Skeletal muscle tissue (tissue), 4 donors: Measurements from ENCODE around the gene VAV2. TPM values are rescaled to one million over a fixed set of nuclear protein-coding genes. Genes with fewer than 3 reads are reported as not detected.
A peak's percentile ranks its signal among the peaks of the same experiment; 100 is the strongest.

Experiments
- H3K27ac ChIP-seq: one replicate; pipeline ENCODE4 v1.7.0; 2013; ENCODE audit warnings: mild to moderate bottlenecking, low read depth, low read length, inconsistent platforms
- H3K27me3 ChIP-seq, 3 donors: one replicate each; pipeline ENCODE4 v1.7.0; 2013; ENCODE audit warnings: low read length in 3 of 3; ENCODE audit not compliant: control insufficient read depth in 3 of 3, insufficient read depth in 3 of 3
- H3K36me3 ChIP-seq, 3 donors: one replicate each; pipeline ENCODE4 v1.7.0; 2013; ENCODE audit warnings: low read length in 3 of 3; ENCODE audit not compliant: control insufficient read depth in 3 of 3, insufficient read depth in 3 of 3
- H3K4me1 ChIP-seq, 3 donors: one replicate each; pipeline ENCODE4 v1.7.0; 2013; ENCODE audit warnings: low read length in 3 of 3, mild to moderate bottlenecking in 3 of 3; ENCODE audit not compliant: control insufficient read depth in 3 of 3, insufficient read depth in 3 of 3
- H3K4me3 ChIP-seq, 3 donors: one replicate each; pipeline ENCODE4 v1.7.0; 2013; ENCODE audit warnings: low read length in 3 of 3
- H3K9ac ChIP-seq, 3 donors: one replicate each; pipeline ENCODE4 v1.7.0; 2013; ENCODE audit warnings: low read length in 3 of 3, mild to moderate bottlenecking in 3 of 3, moderate library complexity in 2 of 3, low read depth in 1 of 3
- H3K9me3 ChIP-seq, 3 donors: one replicate each; pipeline ENCODE4 v1.7.0; 2013; ENCODE audit warnings: low read length in 3 of 3; ENCODE audit not compliant: control insufficient read depth in 3 of 3
- total RNA-seq: library from RNA; depleted of rRNA; stranded (reverse); fragments of >200 nt; gene quantifications from one replicate; pipeline ENCODE4 v1.2.3, GENCODE V29; 2014
- donor health status: Osteomylitis.

The VAV2 gene
- total RNA-seq, 1 donor from 2014 or later, result 9.9 TPM

DNA sequence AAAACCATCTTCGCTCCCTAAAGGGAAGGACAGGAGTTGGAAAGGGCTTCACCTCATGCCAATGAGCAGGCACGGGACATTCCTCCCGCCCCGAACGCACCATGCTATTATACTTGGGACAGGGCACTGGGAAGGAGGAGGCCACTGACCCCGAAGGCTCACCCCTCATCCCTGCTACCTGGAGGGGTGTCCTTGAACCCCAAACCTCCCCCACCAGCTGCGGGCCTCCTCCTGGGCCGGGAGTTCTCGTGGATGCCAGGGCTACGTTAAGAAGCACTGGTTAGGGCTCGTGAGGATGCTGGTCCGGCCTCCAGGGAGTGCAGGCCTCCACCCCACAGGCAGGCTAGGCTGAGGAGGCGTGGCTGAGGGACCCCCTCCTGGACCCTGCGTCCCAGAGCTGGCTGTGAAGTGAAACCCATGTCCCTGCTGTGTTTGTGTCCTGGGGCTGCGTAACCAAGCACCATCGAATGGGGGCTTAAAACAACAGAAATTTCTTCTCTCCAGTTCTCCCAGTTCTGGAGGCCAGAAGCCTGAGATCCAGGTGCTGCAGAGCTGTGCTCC is 142.9 kb downstream of the VAV2 start:
- H3K27ac ChIP-seq, result no peak overlapping the region
- H3K4me3 ChIP-seq, result no peak overlapping the region
- H3K27me3 ChIP-seq, result peaks cover 11 to 23% (median 13%) of the 10 kb centered on the region in 3 donors
- peaks cover 5 to 14% (median 13%) of the 10 kb centered on the region in 3 donors for H3K4me1 ChIP-seq
- no peak overlapping the region for H3K9ac ChIP-seq
- no peaks in the 10 kb centered on the region for H3K36me3 ChIP-seq
- H3K9me3 ChIP-seq, result no peaks in the 10 kb centered on the region

GRCh38 chr9:133848471-133849109 is 143.5 kb downstream of the VAV2 start:
- Histone ChIP-seq H3K27me3 (peaks cover 7 to 18% (median 13%) of the 10 kb centered on the region in 3 donors), H3K36me3 (no peaks in the 10 kb centered on the region), H3K9me3 (no peaks in the 10 kb centered on the region), H3K9ac (no peak overlapping the region), H3K4me1 (peaks cover 5 to 14% (median 14%) of the 10 kb centered on the region in 3 donors), H3K27ac (no peak overlapping the region), H3K4me3 (no peak overlapping the region)

GRCh38 chr9:133846483-133847090 is 145.5 kb downstream of the VAV2 start:
- Histone ChIP-seq H3K4me1 (peaks cover 7 to 14% (median 14%) of the 10 kb centered on the region in 3 donors), H3K9ac (no peak overlapping the region), H3K27me3 (peaks cover 2 to 13% (median 6%) of the 10 kb centered on the region in 3 donors), H3K9me3 (no peaks in the 10 kb centered on the region), H3K4me3 (no peak overlapping the region), H3K27ac (no peak overlapping the region), H3K36me3 (no peaks in the 10 kb centered on the region)

GRCh38 chr9:133845440-133845839 is 146.7 kb downstream of the VAV2 start:
- H3K9ac ChIP-seq, result no peak overlapping the region
- no peaks in the 10 kb centered on the region for H3K9me3 ChIP-seq
- peaks cover 11 to 17% (median 16%) of the 10 kb centered on the region in 3 donors for H3K4me1 ChIP-seq
- H3K36me3 ChIP-seq, result no peaks in the 10 kb centered on the region
- H3K27me3 ChIP-seq, result peaks cover 5 to 13% (median 7%) of the 10 kb centered on the region in 3 donors
- H3K27ac ChIP-seq, result peak overlapping the region; percentile 51
- H3K4me3 ChIP-seq, result no peak overlapping the region

DNA sequence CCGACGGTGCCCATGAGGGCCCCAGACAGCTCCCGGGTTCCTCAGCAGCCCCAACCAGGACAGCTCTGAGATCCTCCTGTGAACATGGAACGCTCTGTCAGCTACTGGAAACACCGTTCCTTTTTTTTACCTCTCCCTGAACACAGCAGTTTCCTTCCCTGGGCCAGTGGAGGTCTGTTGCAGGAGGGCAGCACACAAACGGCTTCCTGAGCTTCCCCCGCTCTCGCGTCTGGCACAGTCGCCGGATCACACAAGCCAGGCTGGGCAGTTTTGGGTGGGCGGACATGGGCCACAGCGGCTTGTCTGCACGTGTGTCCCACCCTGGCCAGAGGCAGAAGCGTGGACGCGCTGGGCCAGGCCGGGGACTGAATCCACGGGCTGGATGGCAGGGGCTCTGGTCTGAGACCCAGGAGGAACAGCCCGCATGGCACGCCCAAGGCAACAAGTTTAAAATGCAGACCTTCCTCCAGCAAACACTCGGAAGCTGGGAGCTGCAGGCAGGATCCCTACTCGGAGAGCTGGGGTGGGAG is 147.2 kb downstream of the VAV2 start:
- peaks cover 6 to 16% (median 12%) of the 10 kb centered on the region in 3 donors for H3K27me3 ChIP-seq
- H3K9ac ChIP-seq, result peak overlapping the region in 1 of 3 donors; percentile 3
- no peaks in the 10 kb centered on the region for H3K36me3 ChIP-seq
- H3K9me3 ChIP-seq, result no peaks in the 10 kb centered on the region
- peaks cover 16 to 21% (median 20%) of the 10 kb centered on the region in 3 donors for H3K4me1 ChIP-seq
- H3K27ac ChIP-seq, result peak overlapping the region; percentile 44
- H3K4me3 ChIP-seq, result peak overlapping the region in 2 of 3 donors; percentile 42 to 45

DNA sequence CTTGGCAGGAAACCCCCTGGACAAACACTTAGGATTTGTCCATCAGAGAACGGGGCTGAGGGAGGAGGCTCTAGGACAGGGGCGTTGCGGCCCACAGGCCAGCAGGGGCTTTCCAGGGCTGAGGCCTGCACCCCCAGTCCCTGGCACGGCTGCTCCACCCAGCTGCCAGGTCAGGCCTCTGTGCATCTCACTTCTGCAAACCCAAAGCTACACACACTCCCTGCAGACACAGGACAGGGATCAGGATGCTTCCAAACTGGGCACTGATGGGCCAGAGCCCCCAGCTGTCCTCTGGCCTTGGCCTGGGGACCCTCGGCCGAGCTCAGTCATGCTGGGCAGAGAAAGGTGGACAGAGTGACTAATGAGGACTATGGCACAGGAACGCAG is 147.7 kb downstream of the VAV2 start:
- Histone ChIP-seq H3K4me3 (no peak overlapping the region), H3K27ac (peak overlapping the region; percentile 44), H3K9me3 (no peaks in the 10 kb centered on the region), H3K36me3 (no peaks in the 10 kb centered on the region), H3K9ac (no peak overlapping the region), H3K27me3 (peaks cover 8 to 17% (median 12%) of the 10 kb centered on the region in 3 donors), H3K4me1 (peaks cover 18 to 23% (median 22%) of the 10 kb centered on the region in 3 donors)

DNA sequence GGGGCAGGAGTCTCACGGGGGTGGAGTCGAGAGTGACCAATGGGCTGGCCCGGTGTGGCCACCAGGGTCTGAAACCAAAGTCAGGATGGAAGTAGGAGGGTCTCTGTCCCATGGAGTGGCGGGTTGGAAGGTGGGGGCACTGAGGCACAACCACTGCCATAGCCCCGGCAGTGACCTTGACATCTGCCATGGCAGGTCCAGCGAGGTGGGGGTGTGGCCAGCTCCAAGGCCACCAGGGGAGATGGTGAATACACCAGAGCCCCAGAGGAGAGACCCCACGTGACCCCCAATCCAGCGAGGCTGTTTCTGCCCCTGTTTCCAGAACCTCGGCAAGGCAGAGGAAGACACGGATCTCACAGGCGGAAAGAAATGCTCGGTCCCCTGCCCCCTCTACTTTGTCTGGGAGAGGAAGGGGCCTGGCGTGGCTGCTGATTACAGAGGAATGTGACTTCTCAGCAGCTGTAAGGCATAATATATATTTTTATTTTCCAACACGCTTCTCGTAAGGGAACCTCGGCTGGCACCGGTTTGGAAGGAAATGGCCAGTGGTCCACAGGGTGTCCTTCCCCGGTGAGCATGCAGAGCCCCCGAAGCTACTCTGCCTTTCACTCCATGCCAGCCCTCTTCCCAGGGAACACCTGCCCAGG is 148.2 kb downstream of the VAV2 start:
- Histone ChIP-seq H3K27ac (no peak overlapping the region), H3K36me3 (no peaks in the 10 kb centered on the region), H3K4me1 (peaks cover 18 to 23% (median 22%) of the 10 kb centered on the region in 3 donors), H3K4me3 (no peak overlapping the region), H3K9ac (no peak overlapping the region), H3K9me3 (no peaks in the 10 kb centered on the region), H3K27me3 (peaks cover 8 to 17% (median 12%) of the 10 kb centered on the region in 3 donors)

GRCh38 chr9:133843250-133843649 is 148.9 kb downstream of the VAV2 start:
- Histone ChIP-seq H3K4me1 (peaks cover 18 to 23% (median 22%) of the 10 kb centered on the region in 3 donors), H3K27me3 (peaks cover 8 to 17% (median 12%) of the 10 kb centered on the region in 3 donors), H3K4me3 (no peak overlapping the region), H3K9me3 (no peaks in the 10 kb centered on the region), H3K36me3 (no peaks in the 10 kb centered on the region), H3K9ac (no peak overlapping the region), H3K27ac (no peak overlapping the region)

DNA sequence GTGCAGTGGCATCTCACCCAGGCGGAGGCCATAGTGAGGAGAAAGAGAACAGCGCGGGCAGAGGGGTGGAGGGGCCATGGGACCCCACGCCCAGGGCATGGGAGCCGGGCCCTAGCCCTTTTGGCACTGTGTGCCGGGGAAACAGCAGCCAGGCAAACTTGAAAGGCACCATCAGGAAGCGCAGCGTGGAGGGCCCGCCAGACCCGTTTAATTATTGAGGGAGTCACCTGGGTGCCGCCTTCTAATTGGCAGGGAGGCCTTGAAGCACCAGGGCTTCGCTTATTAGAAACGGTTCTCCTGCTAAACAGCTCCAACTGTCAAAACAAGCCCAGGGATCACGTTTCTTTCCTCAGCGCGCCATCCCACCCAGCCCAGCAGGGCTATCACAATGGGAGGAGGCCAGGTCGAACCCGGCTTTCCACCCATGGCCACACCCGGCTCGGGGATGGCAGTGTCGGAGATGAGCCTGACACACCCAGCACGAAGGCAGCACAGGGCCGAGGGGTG is 149.3 kb downstream of the VAV2 start:
- H3K27ac ChIP-seq, result no peak overlapping the region
- peaks cover 8 to 17% (median 12%) of the 10 kb centered on the region in 3 donors for H3K27me3 ChIP-seq
- no peak overlapping the region for H3K9ac ChIP-seq
- H3K9me3 ChIP-seq, result no peaks in the 10 kb centered on the region
- no peaks in the 10 kb centered on the region for H3K36me3 ChIP-seq
- H3K4me3 ChIP-seq, result no peak overlapping the region
- H3K4me1 ChIP-seq, result peaks cover 18 to 23% (median 22%) of the 10 kb centered on the region in 3 donors
